Upper lobe of left lung (tissue), 6 donors: ENCODE results near the gene TLR10. TPM values are rescaled to one million over a fixed set of nuclear protein-coding genes. Genes with fewer than 3 reads are reported as not detected.

Source experiments
- ATAC-seq, 2 donors: fragments of 200-7000 bp; cut with Tn5 transposase; one replicate each; pipeline ENCODE4 v1.9.1; 2022; ENCODE audit warnings: mild to moderate bottlenecking in 2 of 2, moderate library complexity in 2 of 2; ENCODE audit not compliant: low FRiP score in 2 of 2
- DNase-seq, 2 donors: peaks; one replicate each; pipeline ENCODE4 v3.0.0-alpha.2; 2019 to 2020
- H3K27ac ChIP-seq, 4 donors: fragments of 200-600 bp; sonication (generic); one replicate each; pipeline ENCODE4 v1.5.1; 2016 to 2019
- H3K27me3 ChIP-seq, 4 donors: fragments of 200-600 bp; sonication (generic); one replicate each; pipeline ENCODE4 v1.5.1; 2017 to 2019
- H3K36me3 ChIP-seq, 4 donors: fragments of 200-600 bp; sonication (generic); one replicate each; pipeline ENCODE4 v1.5.1; 2016 to 2019
- H3K4me1 ChIP-seq, 4 donors: fragments of 200-600 bp; sonication (generic); one replicate each; pipeline ENCODE4 v1.5.1; 2018 to 2019
- H3K4me3 ChIP-seq, 4 donors: fragments of 200-600 bp; sonication (generic); one replicate each; pipeline ENCODE4 v1.5.1; 2017 to 2019; ENCODE audit warnings: mild to moderate bottlenecking in 2 of 4, moderate library complexity in 1 of 4
- H3K9me3 ChIP-seq, 4 donors: fragments of 200-600 bp; sonication (generic); one replicate each; pipeline ENCODE4 v1.5.1; 2018 to 2019
- CTCF ChIP-seq, 6 experiments: fragments of 450-650 bp in 4 of 6; fragments of 200-600 bp in 2 of 6; sonication (generic) in 2 of 6; IDR thresholded peaks; one replicate each; pipeline ENCODE4 v1.5.1; 2016 to 2019; ENCODE audit warnings: antibody characterized with exemption in 6 of 6
- EP300 ChIP-seq, 4 donors: sonication (generic); formaldehyde crosslinking; IDR thresholded peaks; one replicate each; pipeline ENCODE4 v1.5.1; 2017; ENCODE audit warnings: antibody characterized with exemption in 4 of 4, control low read depth in 2 of 4
- POLR2A ChIP-seq, 4 donors: fragments of 450-650 bp; IDR thresholded peaks; one replicate each; pipeline ENCODE4 v1.5.1; 2016 to 2017; ENCODE audit warnings: antibody characterized with exemption in 4 of 4, mild to moderate bottlenecking in 2 of 4
- POLR2AphosphoS5 ChIP-seq, 2 donors: sonication (generic); formaldehyde crosslinking; IDR thresholded peaks; one replicate each; pipeline ENCODE4 v1.5.1; 2017; ENCODE audit warnings: antibody characterized with exemption in 2 of 2
- WGBS, 2 donors: methylation state at CpG; one replicate each; pipeline ENCODE4 v1.1.5; 2017 to 2018; 5-methylcytosine and 5-hydroxymethylcytosine counted together
- total RNA-seq, 6 donors: library from RNA; depleted of rRNA in 4 of 6; stranded (reverse); fragments of >200 nt in 4 of 6; gene quantifications; one replicate each; pipeline versions ENCODE4 v1.1.0 to v1.2.1, GENCODE V29; 2016 to 2021
- donor health status: DM: no; HTN: no; CAD: no; lungs with moderate emphysema.
- donor health status: DM: no; HTN: yes; CAD: no; lungs with severe emphysema.

TLR10 gene
- total RNA-seq, 6 donors from 2014 or later = 0.61 to 1.0 (median 0.81) TPM; not detected in 2

GRCh38 chr4:38805530-38806145, 22.8 kb upstream of the TLR10 start:
- ATAC-seq = peak; percentile 70 to 90
- peak overlapping the region in 2 of 4 donors; percentile 38 to 40 for H3K4me3 ChIP-seq
- peak in 1 of 2 donors; percentile 59 for DNase-seq
- peaks cover 0 to 2% (median 0%) of the 10 kb centered on the region in 4 donors for H3K36me3 ChIP-seq
- peaks cover 8 to 16% (median 13%) of the 10 kb centered on the region in 4 donors for H3K4me1 ChIP-seq
- no peaks in the 10 kb centered on the region for H3K9me3 ChIP-seq
- H3K27me3 ChIP-seq = no peaks in the 10 kb centered on the region
- 17 to 27% methylated on average over 5 of the region's 5 CpGs for WGBS, 2 donors
- peak overlapping the region; percentile 74 to 87 (median 81) for H3K27ac ChIP-seq
- TF ChIP-seq POLR2AphosphoS5 (IDR thresholded peaks at IDR 0.05) (peak; percentile 29 to 44), EP300 (IDR thresholded peaks at IDR 0.05) (no peak), CTCF (IDR thresholded peaks at IDR 0.05) (no peak), POLR2A (IDR thresholded peaks at IDR 0.05) (peak in 1 of 4 donors; percentile 45)

GRCh38 chr4:38804654-38805295, 22.0 kb upstream of the TLR10 start, which contains the start of gene TLR1:
TLR1 (minus strand) TSS chr4:38804791; CDS start chr4:38798831, 5,960 bp downstream.
- ATAC-seq = peak; percentile 69 to 90
- 20 to 27% methylated on average over 7 of the region's 7 CpGs for WGBS, 2 donors
- peaks cover 8 to 16% (median 13%) of the 10 kb centered on the region in 4 donors for H3K4me1 ChIP-seq
- H3K36me3 ChIP-seq = peaks cover 0 to 7% (median 0%) of the 10 kb centered on the region in 4 donors
- DNase-seq = no peak
- H3K4me3 ChIP-seq = peak within 1 kb of the TSS in 3 of 4 donors; percentile 27 to 40 (median 38)
- H3K27me3 ChIP-seq = no peaks in the 10 kb centered on the region
- peak within 1 kb of the TSS; percentile 74 to 87 (median 81) for H3K27ac ChIP-seq
- no peak for TF ChIP-seq EP300 (IDR thresholded peaks at IDR 0.05)
- peak in 1 of 4 donors; percentile 66 for TF ChIP-seq POLR2A (IDR thresholded peaks at IDR 0.05)
- TF ChIP-seq POLR2AphosphoS5 (IDR thresholded peaks at IDR 0.05) = peak in 1 of 2 donors; percentile 26
- peak; percentile 43 to 76 (median 72) for TF ChIP-seq CTCF (IDR thresholded peaks at IDR 0.05)
- no peaks in the 10 kb centered on the region for H3K9me3 ChIP-seq

GRCh38 chr4:38803833-38804653, 21.3 kb upstream of the TLR10 start:
- H3K4me3 ChIP-seq = peak overlapping the region in 3 of 4 donors; percentile 27 to 40 (median 38)
- H3K36me3 ChIP-seq = peaks cover 0 to 14% (median 2%) of the 10 kb centered on the region in 4 donors
- TF ChIP-seq CTCF (IDR thresholded peaks at IDR 0.05) (no peak), POLR2AphosphoS5 (IDR thresholded peaks at IDR 0.05) (no peak), POLR2A (IDR thresholded peaks at IDR 0.05) (no peak), EP300 (IDR thresholded peaks at IDR 0.05) (no peak)
- H3K27me3 ChIP-seq = no peaks in the 10 kb centered on the region
- DNase-seq = no peak
- H3K27ac ChIP-seq = peak overlapping the region; percentile 74 to 87 (median 81)
- WGBS, 2 donors = 13 to 22% methylated on average over 6 of the region's 6 CpGs
- peaks cover 8 to 16% (median 13%) of the 10 kb centered on the region in 4 donors for H3K4me1 ChIP-seq
- H3K9me3 ChIP-seq = no peaks in the 10 kb centered on the region
- peak in 1 of 2 donors; percentile 35 for ATAC-seq

GRCh38 chr4:38802561-38803355, 20.0 kb upstream of the TLR10 start:
- DNase-seq = no peak
- 88 to 93% methylated on average over 15 of the region's 15 CpGs for WGBS, 2 donors
- Histone ChIP-seq H3K27me3 (no peaks in the 10 kb centered on the region), H3K27ac (peak overlapping the region in 2 of 4 donors; percentile 38 to 87), H3K9me3 (no peaks in the 10 kb centered on the region), H3K4me3 (peak overlapping the region in 3 of 4 donors; percentile 9 to 40 (median 38)), H3K4me1 (peaks cover 8 to 16% (median 13%) of the 10 kb centered on the region in 4 donors), H3K36me3 (peaks cover 0 to 27% (median 4%) of the 10 kb centered on the region in 4 donors)
- no peak for TF ChIP-seq POLR2AphosphoS5 (IDR thresholded peaks at IDR 0.05)
- TF ChIP-seq POLR2A (IDR thresholded peaks at IDR 0.05) = no peak
- no peak for TF ChIP-seq EP300 (IDR thresholded peaks at IDR 0.05)
- TF ChIP-seq CTCF (IDR thresholded peaks at IDR 0.05) = no peak
- no peak for ATAC-seq
